IMR-90 (cell line): ENCODE results near the gene CRCP. TPM values are rescaled to one million over a fixed set of nuclear protein-coding genes. Genes with fewer than 3 reads are reported as not detected.

Source experiments
- ATAC-seq: fragments of 200-7000 bp; cut with Tn5 transposase; 2 replicates; pipeline ENCODE4 v1.9.1; 2020; ENCODE audit warnings: low read depth, mild to moderate bottlenecking, moderate library complexity
- Bru-seq: library from RNA; stranded (reverse); fragments of 400-500 nt; gene quantifications from one replicate; lab custom pipeline; 2021; lab: Mats Ljungman, UMichigan
- BruChase-seq, 2 experiments: library from RNA; stranded (reverse); fragments of 400-500 nt; gene quantifications; one replicate each; lab custom pipeline; 2021; lab: Mats Ljungman, UMichigan
- BruUV-seq: library from RNA; stranded (reverse); fragments of 400-500 nt; replicated peaks from 2 replicates; lab custom pipeline; 2021; lab: Mats Ljungman, UMichigan
- CTCF ChIA-PET: fragments of 300-600 bp; formaldehyde crosslinking; extraction: SDS; loops from one replicate; lab custom pipeline; 2021; ENCODE audit warnings: antibody characterized with exemption; lab: Yijun Ruan, JAX
- POLR2A ChIA-PET: fragments of 300-600 bp; sonication (Branson Sonifier 250); formaldehyde crosslinking; loops from one replicate; lab custom pipeline; 2022; ENCODE audit warnings: antibody characterized with exemption; ENCODE audit not compliant: unreplicated experiment; lab: Charles Lee
- DNase-seq: peaks from one replicate; pipeline ENCODE4 v3.0.0; 2013
- H2AFZ ChIP-seq: replicated peaks from 2 replicates; pipeline ENCODE3; 2013; ENCODE audit warnings: low read length, mild to moderate bottlenecking; ENCODE audit not compliant: poor library complexity
- H2AK5ac ChIP-seq: 2 replicates; pipeline ENCODE4 v1.6.1; 2013; ENCODE audit warnings: low read depth, low read length, inconsistent platforms
- H2AK9ac ChIP-seq: replicated peaks from 2 replicates; pipeline ENCODE3; 2013; ENCODE audit warnings: mild to moderate bottlenecking, low read depth, low read length, moderate library complexity; ENCODE audit not compliant: poor library complexity
- H2BK120ac ChIP-seq: 2 replicates; pipeline ENCODE4 v1.6.1; 2013; ENCODE audit warnings: low read depth, low read length, inconsistent platforms
- H2BK15ac ChIP-seq: 3 replicates; pipeline ENCODE4 v1.6.1; 2013; ENCODE audit warnings: low read depth, low read length, inconsistent platforms
- H2BK20ac ChIP-seq: 2 replicates; pipeline ENCODE4 v1.6.1; 2013; ENCODE audit warnings: low read depth, mild to moderate bottlenecking, inconsistent platforms, low read length, moderate library complexity
- H2BK5ac ChIP-seq: 2 replicates; pipeline ENCODE4 v1.6.1; 2013; ENCODE audit warnings: mild to moderate bottlenecking, low read depth, low read length, inconsistent platforms; ENCODE audit not compliant: poor library complexity, severe bottlenecking
- H3K14ac ChIP-seq: replicated peaks from 2 replicates; pipeline ENCODE4 v1.6.1; 2013; ENCODE audit warnings: low read depth, low read length, inconsistent platforms
- H3K18ac ChIP-seq: 2 replicates; pipeline ENCODE4 v1.6.1; 2013; ENCODE audit warnings: low read depth, low read length, control low read depth
- H3K23ac ChIP-seq: 2 replicates; pipeline ENCODE4 v1.6.1; 2013; ENCODE audit warnings: low read depth, low read length, inconsistent platforms
- H3K27ac ChIP-seq: 2 replicates; pipeline ENCODE4 v1.5.1; 2013; ENCODE audit warnings: mild to moderate bottlenecking, control low read depth, low read length; ENCODE audit not compliant: insufficient read depth
- H3K27me3 ChIP-seq: 2 replicates; pipeline ENCODE4 v1.6.1; 2013; ENCODE audit warnings: low read length; ENCODE audit not compliant: control insufficient read depth, insufficient read depth
- H3K36me3 ChIP-seq: 2 replicates; pipeline ENCODE4 v1.6.1; 2013; ENCODE audit warnings: low read length, mixed read lengths; ENCODE audit not compliant: control insufficient read depth, insufficient read depth
- H3K4ac ChIP-seq: 2 replicates; pipeline ENCODE4 v1.6.1; 2013; ENCODE audit warnings: low read depth, low read length, inconsistent platforms
- H3K4me1 ChIP-seq: 2 replicates; pipeline ENCODE4 v1.6.1; 2013; ENCODE audit warnings: low read length, mixed read lengths; ENCODE audit not compliant: control insufficient read depth, insufficient read depth
- H3K4me2 ChIP-seq: 2 replicates; pipeline ENCODE4 v1.6.1; 2013; ENCODE audit warnings: low read depth, mild to moderate bottlenecking, control low read depth, low read length, moderate library complexity
- H3K4me3 ChIP-seq: 2 replicates; pipeline ENCODE4 v1.5.1; 2013; ENCODE audit warnings: low read depth, mild to moderate bottlenecking, control low read depth, low read length, moderate library complexity; ENCODE audit not compliant: insufficient read depth
- H3K56ac ChIP-seq: 2 replicates; pipeline ENCODE4 v1.6.1; 2013; ENCODE audit warnings: low read length, inconsistent platforms; ENCODE audit not compliant: insufficient read depth; ENCODE audit errors: extremely low read depth
- H3K79me1 ChIP-seq, 2 experiments: 2 replicates each; pipeline ENCODE4 v1.6.1; 2013; ENCODE audit warnings: low read length in 2 of 2, inconsistent platforms in 1 of 2, low read depth in 1 of 2
- H3K9ac ChIP-seq: 2 replicates; pipeline ENCODE4 v1.6.1; 2013; ENCODE audit warnings: low read depth, low read length, control low read depth
- H3K9me1 ChIP-seq: 2 replicates; pipeline ENCODE4 v1.6.1; 2013; ENCODE audit warnings: low read length, inconsistent platforms; ENCODE audit not compliant: insufficient read depth
- H3K9me3 ChIP-seq: 2 replicates; pipeline ENCODE4 v1.6.1; 2013; ENCODE audit warnings: low read length; ENCODE audit not compliant: control insufficient read depth, insufficient read depth
- H4K20me1 ChIP-seq: 2 replicates; pipeline ENCODE4 v1.6.1; 2013; ENCODE audit warnings: low read length, inconsistent platforms; ENCODE audit not compliant: insufficient read depth
- H4K5ac ChIP-seq: 2 replicates; pipeline ENCODE4 v1.6.1; 2013; ENCODE audit warnings: mild to moderate bottlenecking, low read depth, low read length, control low read depth
- H4K8ac ChIP-seq, 2 experiments: 2 replicates each; pipeline ENCODE4 v1.6.1; 2013; ENCODE audit warnings: low read depth in 2 of 2, low read length in 2 of 2, control low read depth in 1 of 2, inconsistent platforms in 1 of 2
- H4K91ac ChIP-seq: 2 replicates; pipeline ENCODE4 v1.6.1; 2013; ENCODE audit warnings: low read depth, low read length, inconsistent platforms; ENCODE audit not compliant: insufficient read depth
- BHLHE40 ChIP-seq: fragments of 150-350 bp; IDR thresholded peaks from 2 replicates; pipeline ENCODE4 v1.6.1; 2016; ENCODE audit warnings: mild to moderate bottlenecking, low read depth, low read length
- CHD1 ChIP-seq: IDR thresholded peaks from 2 replicates; pipeline ENCODE4 v1.6.1; 2012; ENCODE audit warnings: low read depth, low read length, improper control_type of control experiment
- ELK1 ChIP-seq: fragments of 150-350 bp; IDR thresholded peaks from 2 replicates; pipeline ENCODE4 v1.6.1; 2016; ENCODE audit warnings: low read depth, mild to moderate bottlenecking, low read length, moderate library complexity, borderline replicate concordance
- FOS ChIP-seq: fragments of 150-350 bp; IDR thresholded peaks from 2 replicates; pipeline ENCODE4 v1.6.1; 2016; ENCODE audit warnings: low read depth, low read length
- MAZ ChIP-seq: IDR thresholded peaks from 2 replicates; pipeline ENCODE4 v1.6.1; 2012; ENCODE audit warnings: low read depth, mild to moderate bottlenecking, low read length, improper control_type of control experiment, moderate library complexity, borderline replicate concordance
- MXI1 ChIP-seq: IDR thresholded peaks from 2 replicates; pipeline ENCODE4 v1.6.1; 2012; ENCODE audit warnings: low read depth, mild to moderate bottlenecking, low read length, moderate library complexity, borderline replicate concordance
- NFE2L2 ChIP-seq: fragments of 150-350 bp; IDR thresholded peaks from 2 replicates; pipeline ENCODE4 v1.6.1; 2016; ENCODE audit warnings: low read depth, mild to moderate bottlenecking, low read length
- POLR2A ChIP-seq: IDR thresholded peaks from 2 replicates; pipeline ENCODE4 v1.6.1; 2012; ENCODE audit warnings: mild to moderate bottlenecking, low read depth, low read length
- RAD21 ChIP-seq: IDR thresholded peaks from 2 replicates; pipeline ENCODE4 v1.6.1; 2012; ENCODE audit warnings: low read length, improper control_type of control experiment
- RCOR1 ChIP-seq: IDR thresholded peaks from 2 replicates; pipeline ENCODE4 v1.6.1; 2012; ENCODE audit warnings: mild to moderate bottlenecking, low read length, improper control_type of control experiment; ENCODE audit not compliant: insufficient replicate concordance
- SMC3 ChIP-seq: fragments of 150-350 bp; IDR thresholded peaks from 2 replicates; pipeline ENCODE4 v1.6.1; 2016; ENCODE audit warnings: low read depth, mild to moderate bottlenecking, antibody characterized with exemption, low read length, moderate library complexity
- USF2 ChIP-seq: fragments of 150-350 bp; IDR thresholded peaks from 2 replicates; pipeline ENCODE4 v1.6.1; 2017; ENCODE audit warnings: mild to moderate bottlenecking, antibody characterized with exemption, low read length, low read depth
- WGBS, 2 experiments: methylation state at CpG; one replicate each; pipeline versions ENCODE4 v1.1.5 to v1.1.7; 2013; ENCODE audit warnings: missing lambda C conversion rate in 2 of 2; ENCODE audit not compliant: insufficient read length in 1 of 2; ENCODE audit errors: extremely low coverage in 2 of 2; 5-methylcytosine and 5-hydroxymethylcytosine counted together
- dilution Hi-C: fragments of 300-500 bp; cut with HindIII; formaldehyde crosslinking; loops from one replicate; pipeline ENCODE4 v1.14.3; 2018; ENCODE audit warnings: low sequenced_read_pairs; ENCODE audit not compliant: unreplicated experiment
- in situ Hi-C: fragments of 300-500 bp; cut with MboI; formaldehyde crosslinking; loops from 3 replicates; pipeline ENCODE4 v1.14.3; 2019; ENCODE audit warnings: low sequenced_read_pairs, inconsistent platforms, mixed read lengths
- intact Hi-C: fragments of 100-400 bp; cut with micrococcal nuclease; formaldehyde crosslinking; loops from 2 replicates; pipeline ENCODE4 v1.10.0; 2022
- long read RNA-seq: library from polyadenylated mRNA; unstranded; transcript quantifications from one replicate; pipeline ENCODE4 v2.0.0, GENCODE V29; 2021; ENCODE audit not compliant: unreplicated experiment
- polyA plus RNA-seq, 3 experiments: library from polyadenylated mRNA; depleted of rRNA; stranded (reverse); fragments of >200 nt; gene quantifications; 2 replicates each; pipeline ENCODE4 v1.2.3, GENCODE V29; 2012; ENCODE audit warnings: low replicate concordance in 1 of 3
- total RNA-seq: library from RNA; depleted of rRNA; stranded (reverse); fragments of >200 nt; gene quantifications from 2 replicates; pipeline ENCODE4 v1.2.3, GENCODE V29; 2012; rRNA removed

Gene CRCP
- total RNA-seq, result 37.5 and 37.8 TPM in 2 replicates
- polyA plus RNA-seq (2012; rRNA removed), result 21.5 and 22.9 TPM in 2 replicates
- 11.4 and 11.9 TPM in 2 replicates for polyA plus RNA-seq (2012; cell fraction: cytosol; rRNA removed)
- 7.6 and 24.1 TPM in 2 replicates for polyA plus RNA-seq (2012; cell fraction: nucleus; rRNA removed; ENCODE audit: low replicate concordance)
- percentile 93 among the genes with signal in this experiment for Bru-seq, nascent RNA
- BruChase-seq, experiment 1, labeled RNA remaining after a 6-hour chase, result percentile 98 among the genes with signal in this experiment
- BruChase-seq, experiment 2, labeled RNA remaining after a 2-hour chase, result percentile 98 among the genes with signal in this experiment
- long read RNA-seq, partial matches to known transcripts, result 1 of 12 reads
- long read RNA-seq, other reads (novel, unspliced or antisense), result 5 of 12 reads

GRCh38 chr7:66114743-66115649 lies at the start of gene CRCP:
Gene CRCP, plus strand, starts transcription at chr7:66114847. Its CDS starts 116 bp downstream, at chr7:66114963.
- DNase-seq (peak; percentile 70), ATAC-seq (peak; percentile 82)
- Histone ChIP-seq H2BK20ac (no peak within 1 kb of the TSS), H4K5ac (peak within 1 kb of the TSS; percentile 80), H3K9me1 (peaks cover 14% of the 10 kb centered on the region), H3K18ac (peak within 1 kb of the TSS; percentile 74), H3K9ac (peak within 1 kb of the TSS; percentile 88), H2BK5ac (peak within 1 kb of the TSS; percentile 90), H3K9me3 (peaks cover 2% of the 10 kb centered on the region; the same call in 1 of the 2 replicates), H3K27me3 (no peaks in the 10 kb centered on the region), H3K4ac (peak within 1 kb of the TSS; percentile 95), H3K56ac (peak within 1 kb of the TSS; percentile 83), H2AK9ac (peak within 1 kb of the TSS; percentile 100), H3K23ac (peak within 1 kb of the TSS; percentile 90), H3K27ac (peak within 1 kb of the TSS; percentile 97), H3K4me1 (peaks cover 3% of the 10 kb centered on the region), H2AK5ac (peak within 1 kb of the TSS; percentile 89), H3K14ac (peak within 1 kb of the TSS; percentile 91), H2AFZ (peak within 1 kb of the TSS; percentile 99), H4K8ac (peak within 1 kb of the TSS; percentile 85 to 98), H3K79me1 (peaks cover 11 to 57% of the 10 kb centered on the region in 2 experiments), H3K36me3 (peaks cover 2% of the 10 kb centered on the region), H2BK120ac (peak within 1 kb of the TSS; percentile 71), H4K20me1 (peaks cover 24% of the 10 kb centered on the region; the same call in 1 of the 2 replicates), H2BK15ac (peak within 1 kb of the TSS; percentile 81; the same call in 1 of the 3 replicates), H3K4me2 (peak within 1 kb of the TSS; percentile 73), H4K91ac (peak within 1 kb of the TSS; percentile 90), H3K4me3 (peak within 1 kb of the TSS; percentile 85)
- in situ Hi-C loops (no loop called here), dilution Hi-C loops (no loop called here), intact Hi-C loops (loop anchor here (5.0 kb wide), 1 partner anchor 83 kb away; no protein-coding TSS in a partner anchor)
- BruUV-seq, result TSS peak; percentile 88
- ChIA-PET POLR2A (interaction anchor here (0.6 kb wide), 1 partner anchor 13 kb away, joined by 5 read pairs; no protein-coding TSS in a partner anchor), CTCF (interaction anchor here (0.7 to 1.0 kb wide), 2 partner anchors 31 to 245 kb away, joined by 3 to 4 read pairs; no protein-coding TSS in a partner anchor)
- WGBS, 2 experiments, result 0% methylated on average over 14 of the region's 67 CpGs; no CpG with 5 or more reads in 1 of the 2 experiments
- no peak for TF ChIP-seq ELK1
- TF ChIP-seq RCOR1, result no peak
- peak; percentile 79 for TF ChIP-seq POLR2A
- peak; percentile 46 for TF ChIP-seq RAD21
- TF ChIP-seq FOS, result no peak
- TF ChIP-seq MXI1, result peak; percentile 100
- no peak for TF ChIP-seq BHLHE40
- no peak for TF ChIP-seq CHD1
- TF ChIP-seq NFE2L2, result no peak
- TF ChIP-seq MAZ, result peak; percentile 34; the same call in 1 of the 2 replicates
- TF ChIP-seq SMC3, result peak; percentile 41
- 0 out of 2 replicates have a peak, but pooled peaks have one; percentile 7 for TF ChIP-seq USF2
